ENCODE results near the gene VWA5A.

DNA sequence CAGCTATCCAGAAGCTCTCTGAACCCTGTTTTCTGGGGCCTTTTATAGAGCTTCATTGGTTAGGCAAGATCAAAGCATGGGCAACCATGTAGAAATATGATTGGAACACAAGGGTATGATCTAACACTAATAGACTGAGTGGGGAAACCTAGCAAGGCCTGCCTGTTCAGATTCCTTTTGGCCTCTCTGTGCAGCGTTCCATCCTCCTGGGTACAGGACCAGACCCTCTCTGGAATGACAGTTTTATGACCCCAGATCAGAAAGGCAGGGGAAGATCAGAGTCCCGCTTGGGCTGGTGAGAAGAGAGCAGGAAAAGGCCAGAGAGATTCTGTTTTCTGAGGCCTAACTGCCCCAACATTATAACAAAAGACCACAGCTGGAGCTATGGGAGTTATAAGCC lies 36.7 kb upstream of the VWA5A start:
- TF ChIP-seq POLR2A (IDR thresholded peaks at IDR 0.05), result no peak
- no peak for TF ChIP-seq CTCF (IDR thresholded peaks at IDR 0.05)
